LoVo (cell line): ENCODE results near the gene DHRS1.

Experiments used
- DNase-seq: peaks from one replicate; pipeline ENCODE4 v3.0.0-alpha.2; 2016; ENCODE audit warnings: low spot score

DHRS1 gene

GRCh38 chr14:24262821-24263733 lies 36.5 kb downstream of the DHRS1 start, which contains the start of gene TGM1:
Gene TGM1 (minus strand): TSS chr14:24263177. CDS start chr14:24262352, 825 bp downstream.
- DNase-seq = no peak

GRCh38 chr14:24261969-24262327 lies 37.6 kb downstream of the DHRS1 start:
- no peak for DNase-seq

- no peak for DNase-seq
Measured at GRCh38 chr14:24261256-24261968, 38.2 kb downstream of the DHRS1 start.

GRCh38 chr14:24260780-24261157 lies 38.8 kb downstream of the DHRS1 start:
- DNase-seq = no peak

GRCh38 chr14:24260026-24260779 lies 39.4 kb downstream of the DHRS1 start:
- DNase-seq = no peak

- DNase-seq = peak; percentile 40
Measured at GRCh38 chr14:24259282-24260025, 40.1 kb downstream of the DHRS1 start.

- DNase-seq = no peak
Measured at GRCh38 chr14:24258548-24259265, 40.9 kb downstream of the DHRS1 start.

- no peak for DNase-seq
Measured at GRCh38 chr14:24258119-24258518, 41.5 kb downstream of the DHRS1 start.

GRCh38 chr14:24256960-24257359 lies 42.6 kb downstream of the DHRS1 start:
- no peak for DNase-seq

GRCh38 chr14:24255931-24256711 lies 43.5 kb downstream of the DHRS1 start:
- no peak for DNase-seq

GRCh38 chr14:24255438-24255837 lies 44.1 kb downstream of the DHRS1 start:
- no peak for DNase-seq

GRCh38 chr14:24254630-24255392 lies 44.8 kb downstream of the DHRS1 start:
- DNase-seq = no peak

- DNase-seq = no peak
Measured at GRCh38 chr14:24253936-24254335, 45.6 kb downstream of the DHRS1 start.

GRCh38 chr14:24252289-24253124 lies 47.1 kb downstream of the DHRS1 start:
- DNase-seq = no peak

- DNase-seq = no peak
Measured at GRCh38 chr14:24251880-24252288, 47.7 kb downstream of the DHRS1 start.

- DNase-seq = no peak
Measured at GRCh38 chr14:24250354-24250753, 49.2 kb downstream of the DHRS1 start.

- DNase-seq = no peak
Measured at GRCh38 chr14:24249230-24250021, 50.2 kb downstream of the DHRS1 start.

GRCh38 chr14:24247422-24247821 lies 52.2 kb downstream of the DHRS1 start:
- no peak for DNase-seq
